Measurements from ENCODE around the gene IRF5.

Gene IRF5

GRCh38 chr7:128934361-128935341, 3.1 kb upstream of the IRF5 start:
- TF ChIP-seq CTCF (IDR thresholded peaks at IDR 0.05; ENCODE audit: control insufficient read depth, insufficient read depth, low read depth, low read length, missing control alignments): no peak
- H3K4me3 ChIP-seq (ENCODE audit: control insufficient read depth, low read depth, low read length): no peak overlapping the region
- DNase-seq (ENCODE audit: low read depth): no peak

- no peak overlapping the region for H3K4me3 ChIP-seq (ENCODE audit: control insufficient read depth, low read depth, low read length)
- DNase-seq (ENCODE audit: low read depth): no peak
- TF ChIP-seq CTCF (IDR thresholded peaks at IDR 0.05; ENCODE audit: control insufficient read depth, insufficient read depth, low read depth, low read length, missing control alignments): no peak
These were observed 2.4 kb upstream of the IRF5 start for GRCh38 chr7:128935342-128935730.

- H3K4me3 ChIP-seq (ENCODE audit: control insufficient read depth, low read depth, low read length): no peak overlapping the region
- no peak for DNase-seq (ENCODE audit: low read depth)
- TF ChIP-seq CTCF (IDR thresholded peaks at IDR 0.05; ENCODE audit: control insufficient read depth, insufficient read depth, low read depth, low read length, missing control alignments): no peak
These were observed 929 bp upstream of the IRF5 start for GRCh38 chr7:128936798-128937197.

GRCh38 chr7:128937271-128937646, 468 bp upstream of the IRF5 start:
- TF ChIP-seq CTCF (IDR thresholded peaks at IDR 0.05; ENCODE audit: control insufficient read depth, insufficient read depth, low read depth, low read length, missing control alignments): no peak
- DNase-seq (ENCODE audit: low read depth): no peak
- H3K4me3 ChIP-seq (ENCODE audit: control insufficient read depth, low read depth, low read length): no peak overlapping the region

GRCh38 chr7:128938544-128939074, 882 bp downstream of the IRF5 start:
- no peak for TF ChIP-seq CTCF (IDR thresholded peaks at IDR 0.05; ENCODE audit: control insufficient read depth, insufficient read depth, low read depth, low read length, missing control alignments)
- H3K4me3 ChIP-seq (ENCODE audit: control insufficient read depth, low read depth, low read length): peak overlapping the region; percentile 47
- no peak for DNase-seq (ENCODE audit: low read depth)

- no peak for DNase-seq (ENCODE audit: low read depth)
- TF ChIP-seq CTCF (IDR thresholded peaks at IDR 0.05; ENCODE audit: control insufficient read depth, insufficient read depth, low read depth, low read length, missing control alignments): no peak
- no peak overlapping the region for H3K4me3 ChIP-seq (ENCODE audit: control insufficient read depth, low read depth, low read length)
These were observed 1.5 kb downstream of the IRF5 start for GRCh38 chr7:128939075-128939860.
